Vagina (tissue), 2 donors: Measurements from ENCODE around the gene SUPT5H.
A peak's percentile ranks its signal among the peaks of the same experiment; 100 is the strongest.

Experiments used
- CTCF ChIP-seq, 3 experiments: fragments of 450-650 bp in 2 of 3; fragments of 200-600 bp in 1 of 3; sonication (generic) in 1 of 3; IDR thresholded peaks; one replicate each; pipeline ENCODE4 v1.5.1; 2017 to 2019; ENCODE audit warnings: antibody characterized with exemption in 3 of 3, mild to moderate bottlenecking in 2 of 3, moderate library complexity in 2 of 3
- POLR2A ChIP-seq, 2 donors: fragments of 450-650 bp; IDR thresholded peaks; one replicate each; pipeline ENCODE4 v1.6.1; 2017; ENCODE audit warnings: antibody characterized with exemption in 2 of 2, mild to moderate bottlenecking in 2 of 2, moderate library complexity in 2 of 2
- POLR2AphosphoS5 ChIP-seq, 2 donors: sonication (generic); formaldehyde crosslinking; IDR thresholded peaks; one replicate each; pipeline ENCODE4 v1.9.0; 2017; ENCODE audit warnings: antibody characterized with exemption in 2 of 2, mild to moderate bottlenecking in 2 of 2, low read depth in 1 of 2; ENCODE audit not compliant: insufficient read depth in 1 of 2

- TF ChIP-seq POLR2AphosphoS5 (IDR thresholded peaks at IDR 0.05; ENCODE audit: insufficient read depth in 1 of 2, low read depth in 1 of 2) (peak in 1 of 2 donors; percentile 61), CTCF (IDR thresholded peaks at IDR 0.05) (peak in 1 of 3 experiments; percentile 8), POLR2A (IDR thresholded peaks at IDR 0.05) (peak in 1 of 2 donors; percentile 15)
Observed at GRCh38 chr19:39401549-39402345, 43.6 kb upstream of the SUPT5H start.
